ENCODE results near the gene EHBP1.

GRCh38 chr2:63049970-63050333 is 344.4 kb downstream of the EHBP1 start:
- no peak for TF ChIP-seq EP300 (IDR thresholded peaks at IDR 0.05)
- TF ChIP-seq, protein P1, sequence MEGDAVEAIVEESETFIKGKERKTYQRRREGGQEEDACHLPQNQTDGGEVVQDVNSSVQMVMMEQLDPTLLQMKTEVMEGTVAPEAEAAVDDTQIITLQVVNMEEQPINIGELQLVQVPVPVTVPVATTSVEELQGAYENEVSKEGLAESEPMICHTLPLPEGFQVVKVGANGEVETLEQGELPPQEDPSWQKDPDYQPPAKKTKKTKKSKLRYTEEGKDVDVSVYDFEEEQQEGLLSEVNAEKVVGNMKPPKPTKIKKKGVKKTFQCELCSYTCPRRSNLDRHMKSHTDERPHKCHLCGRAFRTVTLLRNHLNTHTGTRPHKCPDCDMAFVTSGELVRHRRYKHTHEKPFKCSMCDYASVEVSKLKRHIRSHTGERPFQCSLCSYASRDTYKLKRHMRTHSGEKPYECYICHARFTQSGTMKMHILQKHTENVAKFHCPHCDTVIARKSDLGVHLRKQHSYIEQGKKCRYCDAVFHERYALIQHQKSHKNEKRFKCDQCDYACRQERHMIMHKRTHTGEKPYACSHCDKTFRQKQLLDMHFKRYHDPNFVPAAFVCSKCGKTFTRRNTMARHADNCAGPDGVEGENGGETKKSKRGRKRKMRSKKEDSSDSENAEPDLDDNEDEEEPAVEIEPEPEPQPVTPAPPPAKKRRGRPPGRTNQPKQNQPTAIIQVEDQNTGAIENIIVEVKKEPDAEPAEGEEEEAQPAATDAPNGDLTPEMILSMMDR (IDR thresholded peaks at IDR 0.05): no peak
- TF ChIP-seq POLR2AphosphoS5 (IDR thresholded peaks at IDR 0.05): no peak
- TF ChIP-seq POLR2A (IDR thresholded peaks at IDR 0.05): no peak

Measured in suprapubic skin (tissue), 4 donors.